CD4-positive, alpha-beta T cell treated with Interleukin-12 subunit alpha and Interleukin-12 subunit beta, for 1 hour (primary cell): Measurements from ENCODE around the gene CELA2A.
"Not testable (repeated sequence)": the region's sequence is repeated elsewhere in the genome, so short reads cannot be mapped to it uniquely, and the experiment has no call there.

Experiments used
- DNase-seq: peaks from one replicate; pipeline ENCODE4 v3.0.0-alpha.2; 2020

CELA2A gene

GRCh38 chr1:15471067-15471466 lies 14.5 kb downstream of the CELA2A start:
- not testable (repeated sequence) for DNase-seq

DNA sequence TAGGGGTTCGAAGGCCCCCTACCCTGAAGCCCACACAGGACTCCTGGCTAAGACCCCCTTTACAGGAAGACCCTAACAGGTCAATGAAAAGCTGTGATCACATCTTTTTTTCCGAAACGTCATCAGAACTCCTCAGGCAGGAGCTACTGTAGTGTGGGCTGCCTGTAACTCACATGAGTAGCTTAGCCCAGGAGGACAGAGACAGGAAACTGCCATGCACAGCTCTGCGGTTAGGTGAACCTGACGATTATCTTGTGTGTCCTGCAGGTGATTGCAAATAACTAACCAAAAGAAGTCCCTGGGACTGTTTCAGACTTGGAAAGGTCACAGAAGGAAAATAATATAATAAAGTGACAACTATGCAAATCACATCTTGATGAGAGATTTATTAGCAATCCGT lies 15.2 kb downstream of the CELA2A start:
- not testable (repeated sequence) for DNase-seq

DNA sequence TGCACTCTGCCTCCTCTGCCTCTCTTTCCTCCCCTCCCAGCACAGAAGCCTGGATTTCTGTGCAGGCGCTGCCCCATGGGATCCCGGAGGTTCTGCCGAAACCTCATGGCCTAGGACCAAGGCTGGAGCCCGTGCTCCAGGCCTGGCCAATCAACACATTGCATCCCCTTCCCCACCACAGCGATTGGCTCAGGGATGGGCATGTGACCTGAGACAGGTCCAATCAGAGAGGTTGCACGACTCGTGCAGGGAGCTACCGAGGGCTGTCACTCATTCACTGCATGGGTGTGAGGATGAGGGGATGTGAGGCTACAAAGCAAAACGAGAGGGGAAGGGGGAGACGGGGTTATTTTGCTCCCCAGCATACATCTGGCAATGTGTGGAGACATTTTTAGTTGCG lies 16.1 kb downstream of the CELA2A start:
- DNase-seq: no peak

DNA sequence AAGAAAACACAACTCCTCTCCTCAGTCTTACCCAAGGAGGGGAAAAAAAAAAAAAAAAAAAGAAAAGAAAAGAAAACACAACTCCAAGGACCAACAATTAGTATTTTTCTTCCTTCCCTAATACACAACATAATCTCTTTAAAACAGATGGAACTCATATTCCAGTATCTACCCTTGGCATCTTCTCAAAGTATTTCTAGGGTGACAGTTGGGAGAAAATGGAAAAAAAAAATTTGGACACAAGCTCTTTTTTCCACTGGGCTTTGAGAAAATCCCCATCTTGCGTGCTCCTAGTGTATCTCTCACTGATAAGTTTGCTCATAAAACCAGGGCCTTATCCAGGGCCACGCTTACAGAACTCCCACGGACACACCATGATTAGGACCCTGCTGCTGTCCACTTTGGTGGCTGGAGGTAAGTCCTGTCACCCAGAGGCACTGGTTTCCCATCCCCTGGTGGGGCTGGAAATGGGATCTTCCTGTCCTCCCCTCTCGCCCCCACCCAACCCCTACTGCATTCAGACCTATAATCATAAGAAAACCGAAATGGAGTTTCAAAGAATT lies 19.3 kb downstream of the CELA2A start, which contains the start of gene CELA2B:
TSS of gene CELA2B (plus strand) at position 353 of the 563 bp plus-strand sequence. CDS start at position 375, 22 bp downstream.
- no peak for DNase-seq

- DNase-seq: no peak
Measured at GRCh38 chr1:15476927-15477326, 20.4 kb downstream of the CELA2A start.

DNA sequence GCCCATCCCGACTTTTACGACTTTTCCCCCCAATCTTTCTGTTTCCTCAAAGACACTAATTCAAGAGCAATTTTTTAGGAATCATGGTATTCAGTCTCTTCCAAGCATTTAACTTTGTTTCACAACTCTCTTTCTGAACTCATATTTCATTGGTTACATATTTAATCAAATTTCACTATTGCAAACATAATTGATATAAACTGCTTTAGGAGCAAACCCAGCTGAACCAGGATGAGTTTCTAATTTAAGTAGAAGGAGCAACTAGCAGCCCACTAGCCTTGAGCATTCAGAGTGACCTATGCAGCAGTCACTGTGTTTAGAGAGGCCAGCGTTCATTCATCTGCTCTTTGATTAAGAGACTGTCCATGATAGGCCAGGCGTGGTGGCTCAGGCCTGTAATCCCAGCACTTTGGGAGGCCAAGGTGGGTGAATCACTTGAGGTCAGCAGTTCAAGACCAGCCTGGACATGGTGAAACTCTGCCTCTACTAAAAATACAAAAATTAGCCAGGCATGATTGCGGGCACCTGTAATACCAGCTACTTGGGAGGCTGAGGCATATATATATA lies 21.2 kb downstream of the CELA2A start:
- DNase-seq: no peak

- DNase-seq: no peak
Measured at GRCh38 chr1:15479654-15480347, 23.3 kb downstream of the CELA2A start.

GRCh38 chr1:15482455-15482854 lies 25.9 kb downstream of the CELA2A start:
- not testable (repeated sequence) for DNase-seq

GRCh38 chr1:15482983-15483543 lies 26.5 kb downstream of the CELA2A start:
- not testable (repeated sequence) for DNase-seq

GRCh38 chr1:15483971-15484370 lies 27.4 kb downstream of the CELA2A start:
- no peak for DNase-seq

- DNase-seq: not testable (repeated sequence)
Measured at GRCh38 chr1:15484443-15484842, 27.9 kb downstream of the CELA2A start.

DNA sequence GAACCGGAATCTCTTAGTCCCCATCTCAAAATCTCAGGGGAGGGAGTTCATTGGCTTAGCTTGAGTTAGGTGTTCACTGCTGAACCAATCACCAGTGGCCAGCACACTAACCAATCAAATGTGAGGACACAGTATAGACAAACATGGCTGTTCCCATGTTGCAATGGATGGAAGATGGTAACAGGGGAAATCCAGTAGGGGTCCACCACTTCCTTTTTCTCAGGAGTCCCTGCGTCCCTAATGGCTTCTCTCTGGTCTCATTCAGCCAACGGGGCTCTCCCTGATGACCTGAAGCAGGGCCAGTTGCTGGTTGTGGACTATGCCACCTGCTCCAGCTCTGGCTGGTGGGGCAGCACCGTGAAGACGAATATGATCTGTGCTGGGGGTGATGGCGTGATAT lies 29.1 kb downstream of the CELA2A start:
- DNase-seq: no peak

DNA sequence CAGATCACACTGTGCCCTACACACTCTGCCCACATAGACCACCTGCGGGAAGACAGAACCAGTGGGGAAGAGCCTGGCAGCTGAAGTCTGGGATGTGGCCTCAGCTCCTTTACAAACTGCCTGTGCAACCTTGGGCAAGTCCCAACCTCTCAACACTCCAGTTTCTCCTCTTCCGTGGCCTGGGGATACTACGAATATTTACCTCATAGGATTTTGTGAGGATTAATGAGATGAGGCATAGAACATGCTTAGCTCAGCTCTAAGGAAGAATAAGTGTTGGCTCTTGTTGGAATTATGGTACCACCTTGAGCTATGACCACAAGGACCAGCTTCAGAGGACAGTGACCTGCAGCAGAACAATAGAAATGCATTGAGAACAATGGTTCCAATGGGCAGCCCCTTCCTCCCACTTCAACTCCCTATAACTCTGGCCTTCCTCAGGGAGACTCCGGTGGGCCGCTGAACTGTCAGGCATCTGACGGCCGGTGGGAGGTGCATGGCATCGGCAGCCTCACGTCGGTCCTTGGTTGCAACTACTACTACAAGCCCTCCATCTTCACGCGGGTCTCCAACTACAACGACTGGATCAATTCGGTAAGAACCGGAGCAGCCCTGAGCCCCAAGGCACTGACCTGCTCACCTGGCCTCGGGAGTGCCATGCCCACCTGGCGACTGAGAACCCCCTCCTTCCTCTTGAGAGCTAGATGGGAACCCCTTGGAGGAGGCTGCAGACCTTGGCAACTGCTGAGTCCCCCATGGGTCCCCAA lies 30.5 kb downstream of the CELA2A start:
- not testable (repeated sequence) for DNase-seq

- no peak for DNase-seq
Measured at GRCh38 chr1:15488371-15488770, 31.8 kb downstream of the CELA2A start.

GRCh38 chr1:15489052-15489736 lies 32.7 kb downstream of the CELA2A start:
- DNase-seq: no peak

DNA sequence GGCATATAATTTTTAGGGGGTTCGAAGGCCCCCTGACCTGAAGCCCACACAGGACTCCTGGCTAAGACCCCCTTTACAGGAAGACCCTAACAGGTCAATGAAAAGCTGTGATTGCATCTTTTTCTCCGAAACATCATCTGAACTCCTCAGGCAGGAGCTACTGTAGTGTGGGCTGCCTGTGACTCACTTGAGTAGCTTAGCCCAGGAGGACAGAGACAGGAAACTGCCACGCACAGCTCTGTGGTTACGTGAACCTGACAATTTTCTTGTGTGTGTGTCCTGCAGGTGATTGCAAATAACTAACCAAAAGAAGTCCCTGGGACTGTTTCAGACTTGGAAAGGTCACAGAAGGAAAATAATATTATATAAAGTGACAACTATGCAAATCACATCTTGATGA lies 34.5 kb downstream of the CELA2A start:
- DNase-seq: not testable (repeated sequence)

DNA sequence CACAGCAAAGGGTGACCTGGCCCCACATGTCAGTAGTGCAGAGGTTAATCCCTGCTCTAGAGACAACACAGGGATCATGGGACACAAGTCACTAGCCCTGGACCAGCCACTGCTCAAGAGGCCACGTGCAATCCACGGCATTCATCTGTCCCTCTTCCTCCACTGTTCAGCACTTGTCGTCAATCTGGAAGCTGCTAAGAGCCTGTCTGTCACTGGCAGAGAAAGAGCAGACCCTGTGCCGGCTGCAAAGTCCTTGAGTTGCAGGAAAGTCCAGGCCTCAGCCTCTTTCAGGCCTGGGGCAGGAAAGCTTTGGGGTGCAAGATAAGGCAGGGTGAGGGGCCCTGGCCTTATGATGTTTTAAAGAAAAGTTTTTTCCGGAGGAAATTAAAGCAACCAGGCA lies 36.1 kb downstream of the CELA2A start:
- DNase-seq: no peak

- no peak for DNase-seq
Measured at GRCh38 chr1:15493869-15494390, 37.4 kb downstream of the CELA2A start.

- DNase-seq: no peak
Measured at GRCh38 chr1:15500184-15501178, 43.9 kb downstream of the CELA2A start.

- DNase-seq: peak; percentile 52
Measured at GRCh38 chr1:15501208-15502032, 44.9 kb downstream of the CELA2A start.
